Measurements from ENCODE around the gene PF4V1. TPM values are rescaled to one million over a fixed set of nuclear protein-coding genes. Genes with fewer than 3 reads are reported as not detected.

Gene PF4V1
- total RNA-seq, 1 donor from 2014 or later = not detected

GRCh38 chr4:73836373-73837279, 16.5 kb upstream of the PF4V1 start, which contains the start of gene CXCL6:
Gene CXCL6, plus strand, starts transcription at chr4:73836678. Its CDS starts 73 bp downstream, at chr4:73836751.
- no peaks in the 10 kb centered on the region for H3K36me3 Mint-ChIP-seq (ENCODE audit: low read depth, unreplicated experiment)

GRCh38 chr4:73839071-73839470, 14.0 kb upstream of the PF4V1 start:
- H3K27ac Mint-ChIP-seq (ENCODE audit: unreplicated experiment) = no peak overlapping the region
- H3K27ac ChIP-seq (ENCODE audit: low read depth, low read length) = no peak overlapping the region
- no peaks in the 10 kb centered on the region for H4K20me1 ChIP-seq (ENCODE audit: insufficient read depth, low read length)
- H2AFZ ChIP-seq (ENCODE audit: low read depth, low read length) = no peak overlapping the region
- peaks cover 21% of the 10 kb centered on the region for H3K4me1 Mint-ChIP-seq (ENCODE audit: low read depth, unreplicated experiment)
- H3K4me2 ChIP-seq (ENCODE audit: low read length) = no peak overlapping the region
- peaks cover 8% of the 10 kb centered on the region for H3K4me1 ChIP-seq (ENCODE audit: insufficient read depth, low read length)
- TF ChIP-seq CTCF (IDR thresholded peaks at IDR 0.05; ENCODE audit: insufficient read depth, low read depth, low read length) (no peak), EZH2 (IDR thresholded peaks at IDR 0.05; ENCODE audit: insufficient read depth, low read length) (no peak)
- no peaks in the 10 kb centered on the region for H3K9me3 Mint-ChIP-seq (ENCODE audit: unreplicated experiment)
- H3K79me2 ChIP-seq (ENCODE audit: insufficient read depth, low read length) = no peaks in the 10 kb centered on the region
- H3K36me3 ChIP-seq (ENCODE audit: insufficient read depth, low read length) = no peaks in the 10 kb centered on the region
- FAIRE-seq (peak; percentile 68), DNase-seq (ENCODE audit: low read depth) (no peak)
- H3K9ac ChIP-seq (ENCODE audit: low read length) = no peak overlapping the region
- H3K27me3 Mint-ChIP-seq (ENCODE audit: low read depth, unreplicated experiment) = no peaks in the 10 kb centered on the region
- no peaks in the 10 kb centered on the region for H3K36me3 Mint-ChIP-seq (ENCODE audit: low read depth, unreplicated experiment)
- no peak overlapping the region for H3K4me3 Mint-ChIP-seq (ENCODE audit: unreplicated experiment)
- no peaks in the 10 kb centered on the region for H3K27me3 ChIP-seq (ENCODE audit: insufficient read depth, low read length)
- H3K4me3 ChIP-seq (ENCODE audit: insufficient read depth, low read depth, low read length) = no peak overlapping the region
- H3K9me3 ChIP-seq (ENCODE audit: insufficient read depth, low read depth, low read length) = no peaks in the 10 kb centered on the region

More at GRCh38 chr4:73836373-73837279, 16.5 kb upstream of the PF4V1 start, which contains the start of gene CXCL6:
- TF ChIP-seq EZH2 (IDR thresholded peaks at IDR 0.05; ENCODE audit: insufficient read depth, low read length) = no peak
- TF ChIP-seq CTCF (IDR thresholded peaks at IDR 0.05; ENCODE audit: insufficient read depth, low read depth, low read length) = no peak
- Histone ChIP-seq H4K20me1 (ENCODE audit: insufficient read depth, low read length) (no peaks in the 10 kb centered on the region), H3K4me1 (ENCODE audit: insufficient read depth, low read length) (peaks cover 23% of the 10 kb centered on the region), H3K27me3 (ENCODE audit: insufficient read depth, low read length) (no peaks in the 10 kb centered on the region), H3K36me3 (ENCODE audit: insufficient read depth, low read length) (no peaks in the 10 kb centered on the region), H3K9ac (ENCODE audit: low read length) (peak within 1 kb of the TSS; percentile 45), H2AFZ (ENCODE audit: low read depth, low read length) (peak within 1 kb of the TSS; percentile 75), H3K4me3 (ENCODE audit: insufficient read depth, low read depth, low read length) (peak within 1 kb of the TSS; percentile 41), H3K4me2 (ENCODE audit: low read length) (peak within 1 kb of the TSS; percentile 84), H3K9me3 (ENCODE audit: insufficient read depth, low read depth, low read length) (no peaks in the 10 kb centered on the region), H3K79me2 (ENCODE audit: insufficient read depth, low read length) (no peaks in the 10 kb centered on the region), H3K27ac (ENCODE audit: low read depth, low read length) (no peak within 1 kb of the TSS)
- Mint-ChIP-seq H3K27ac (ENCODE audit: unreplicated experiment) (no peak within 1 kb of the TSS), H3K27me3 (ENCODE audit: low read depth, unreplicated experiment) (no peaks in the 10 kb centered on the region), H3K4me3 (ENCODE audit: unreplicated experiment) (peak within 1 kb of the TSS; percentile 83), H3K4me1 (ENCODE audit: low read depth, unreplicated experiment) (peaks cover 20% of the 10 kb centered on the region), H3K9me3 (ENCODE audit: unreplicated experiment) (no peaks in the 10 kb centered on the region)
- no peak for DNase-seq (ENCODE audit: low read depth)
- FAIRE-seq = no peak

- Histone ChIP-seq H3K9ac (ENCODE audit: low read length) (no peak overlapping the region), H2AFZ (ENCODE audit: low read depth, low read length) (no peak overlapping the region), H3K27me3 (ENCODE audit: insufficient read depth, low read length) (no peaks in the 10 kb centered on the region), H3K4me1 (ENCODE audit: insufficient read depth, low read length) (peaks cover 8% of the 10 kb centered on the region), H3K36me3 (ENCODE audit: insufficient read depth, low read length) (no peaks in the 10 kb centered on the region), H3K9me3 (ENCODE audit: insufficient read depth, low read depth, low read length) (no peaks in the 10 kb centered on the region), H3K4me3 (ENCODE audit: insufficient read depth, low read depth, low read length) (no peak overlapping the region), H3K79me2 (ENCODE audit: insufficient read depth, low read length) (no peaks in the 10 kb centered on the region), H4K20me1 (ENCODE audit: insufficient read depth, low read length) (no peaks in the 10 kb centered on the region), H3K4me2 (ENCODE audit: low read length) (no peak overlapping the region), H3K27ac (ENCODE audit: low read depth, low read length) (no peak overlapping the region)
- H3K36me3 Mint-ChIP-seq (ENCODE audit: low read depth, unreplicated experiment) = no peaks in the 10 kb centered on the region
- no peaks in the 10 kb centered on the region for H3K9me3 Mint-ChIP-seq (ENCODE audit: unreplicated experiment)
- H3K27ac Mint-ChIP-seq (ENCODE audit: unreplicated experiment) = no peak overlapping the region
- TF ChIP-seq CTCF (IDR thresholded peaks at IDR 0.05; ENCODE audit: insufficient read depth, low read depth, low read length) (no peak), EZH2 (IDR thresholded peaks at IDR 0.05; ENCODE audit: insufficient read depth, low read length) (no peak)
- peaks cover 25% of the 10 kb centered on the region for H3K4me1 Mint-ChIP-seq (ENCODE audit: low read depth, unreplicated experiment)
- no peaks in the 10 kb centered on the region for H3K27me3 Mint-ChIP-seq (ENCODE audit: low read depth, unreplicated experiment)
- no peak for DNase-seq (ENCODE audit: low read depth)
- no peak overlapping the region for H3K4me3 Mint-ChIP-seq (ENCODE audit: unreplicated experiment)
- peak; percentile 26 for FAIRE-seq
These were observed 13.4 kb upstream of the PF4V1 start for GRCh38 chr4:73839715-73840114.
